B cell (primary cell): ENCODE measurements around the gene CD101. TPM values are rescaled to one million over a fixed set of nuclear protein-coding genes. Genes with fewer than 3 reads are reported as not detected.

Experiments used
- ATAC-seq: fragments of 200-7000 bp; cut with Tn5 transposase; one replicate; pipeline ENCODE4 v1.10.0; 2021; ENCODE audit warnings: low read depth, mild to moderate bottlenecking, moderate number of reproducible peaks, moderate library complexity
- CTCF ChIA-PET: fragments of 350-600 bp; sonication (Branson Sonifier 250); formaldehyde crosslinking; loops from one replicate; lab custom pipeline; 2021; ENCODE audit warnings: antibody characterized with exemption, inconsistent platforms; lab: Charles Lee
- POLR2A ChIA-PET: fragments of 350-600 bp; sonication (Branson Sonifier 250); formaldehyde crosslinking; loops from one replicate; lab custom pipeline; 2021; ENCODE audit warnings: antibody characterized with exemption; lab: Charles Lee
- DNase-seq: peaks from one replicate; pipeline ENCODE4 v3.0.0; 2013
- H2AFZ ChIP-seq: 2 replicates; pipeline ENCODE4 v1.6.1; 2012; ENCODE audit warnings: mild to moderate bottlenecking, low read depth, low read length; ENCODE audit not compliant: insufficient read depth, poor library complexity, severe bottlenecking
- H3K27ac ChIP-seq, 2 donors: 1 replicate in 1 of 2; 2 replicates in 1 of 2; pipeline ENCODE4 v1.5.1; 2012 to 2013; ENCODE audit warnings: low read length in 2 of 2, mild to moderate bottlenecking in 2 of 2, moderate library complexity in 1 of 2
- H3K27me3 ChIP-seq, 4 experiments: fragments of 200-600 bp in 1 of 4; sonication (generic) in 1 of 4; replicated peaks in 1 of 4; 1 replicate in 2 of 4; 2 replicates in 2 of 4; pipeline versions ENCODE4 v1.6.1 to v1.7.0; 2013 to 2016; ENCODE audit warnings: low read length in 3 of 4, mild to moderate bottlenecking in 2 of 4, mixed read lengths in 1 of 4, moderate library complexity in 1 of 4; ENCODE audit not compliant: insufficient read depth in 4 of 4, control insufficient read depth in 3 of 4; ENCODE audit errors: control extremely low read depth in 1 of 4
- H3K36me3 ChIP-seq, 2 experiments: replicated peaks in 1 of 2; 1 replicate in 1 of 2; 2 replicates in 1 of 2; pipeline versions ENCODE4 v1.6.1 to v1.7.1; 2013; ENCODE audit warnings: low read length in 1 of 2; ENCODE audit not compliant: insufficient read depth in 2 of 2, control insufficient read depth in 1 of 2; ENCODE audit errors: control extremely low read depth in 1 of 2, extremely low read depth in 1 of 2
- H3K4me1 ChIP-seq, 2 donors: fragments of 200-600 bp in 1 of 2; sonication (generic) in 1 of 2; 1 replicate in 1 of 2; 2 replicates in 1 of 2; pipeline versions ENCODE4 v1.5.1 to v1.6.1; 2013 to 2017; ENCODE audit warnings: low read length in 2 of 2; ENCODE audit not compliant: control insufficient read depth in 2 of 2, insufficient read depth in 2 of 2
- H3K4me2 ChIP-seq: replicated peaks from 2 replicates; pipeline ENCODE3; 2012; ENCODE audit warnings: mild to moderate bottlenecking, low read depth, low read length; ENCODE audit not compliant: poor library complexity, severe bottlenecking
- H3K4me3 ChIP-seq, 5 experiments: fragments of 200-600 bp in 1 of 5; sonication (generic) in 1 of 5; 1 replicate in 3 of 5; 2 replicates in 2 of 5; pipeline versions ENCODE4 v1.5.1 to v1.7.0; 2011 to 2016; ENCODE audit warnings: low read length in 4 of 5, mild to moderate bottlenecking in 4 of 5, low read depth in 2 of 5, control low read depth in 1 of 5, moderate library complexity in 1 of 5; ENCODE audit not compliant: insufficient read depth in 1 of 5; ENCODE audit errors: control extremely low read depth in 1 of 5, extremely low read depth in 1 of 5
- H3K79me2 ChIP-seq: fragments of 200-600 bp; sonication (generic); one replicate; pipeline ENCODE4 v1.6.0; 2016; ENCODE audit warnings: low read length; ENCODE audit not compliant: control insufficient read depth, insufficient read depth
- H3K9ac ChIP-seq: fragments of 200-600 bp; sonication (generic); 2 replicates; pipeline ENCODE4 v1.6.1; 2017; ENCODE audit warnings: mild to moderate bottlenecking, low read length, moderate library complexity
- H3K9me3 ChIP-seq, 3 donors: one replicate each; pipeline versions ENCODE4 v1.6.1 to v1.7.1; 2013; ENCODE audit warnings: low read length in 2 of 3; ENCODE audit not compliant: control insufficient read depth in 2 of 3, insufficient read depth in 1 of 3; ENCODE audit errors: control extremely low read depth in 1 of 3
- H4K20me1 ChIP-seq: 2 replicates; pipeline ENCODE4 v1.6.0; 2012; ENCODE audit warnings: mild to moderate bottlenecking, low read length; ENCODE audit not compliant: insufficient read depth, control insufficient read depth, poor library complexity, severe bottlenecking
- H3K27ac Mint-ChIP-seq: one replicate; pipeline ENCODE4 v1.8.0; 2021; ENCODE audit warnings: mixed read lengths
- H3K27me3 Mint-ChIP-seq: one replicate; pipeline ENCODE4 v1.8.0; 2021; ENCODE audit warnings: mixed read lengths
- H3K4me1 Mint-ChIP-seq: one replicate; pipeline ENCODE4 v1.8.0; 2021; ENCODE audit warnings: mixed read lengths
- H3K4me3 Mint-ChIP-seq: one replicate; pipeline ENCODE4 v1.8.0; 2021; ENCODE audit warnings: mixed read lengths
- H3K9me3 Mint-ChIP-seq: one replicate; pipeline ENCODE4 v1.8.0; 2022; ENCODE audit warnings: mixed read lengths; ENCODE audit not compliant: insufficient read depth
- CTCF ChIP-seq: fragments of 200-600 bp; IDR thresholded peaks from one replicate; pipeline ENCODE4 v1.8.0; 2022; ENCODE audit warnings: antibody characterized with exemption, mild to moderate bottlenecking
- EZH2 ChIP-seq: IDR thresholded peaks from 2 replicates; pipeline ENCODE4 v1.6.1; 2012; ENCODE audit warnings: borderline replicate concordance, low read depth, mild to moderate bottlenecking, moderate library complexity, low read length; ENCODE audit not compliant: insufficient read depth, poor library complexity, severe bottlenecking
- WGBS: methylation state at CpG from one replicate; pipeline ENCODE4 v1.1.5; 2013; ENCODE audit warnings: missing lambda C conversion rate; ENCODE audit not compliant: insufficient coverage; 5-methylcytosine and 5-hydroxymethylcytosine counted together
- intact Hi-C: fragments of 100-400 bp; cut with micrococcal nuclease; formaldehyde crosslinking; loops from one replicate; pipeline ENCODE4 v1.10.0; 2022
- polyA plus RNA-seq: library from polyadenylated mRNA; depleted of rRNA; stranded (reverse); fragments of >200 nt; gene quantifications from 2 replicates; pipeline ENCODE4 v1.2.3, GENCODE V29; 2012
- total RNA-seq, 2 donors: library from RNA; stranded (reverse); fragments of 120-200 nt in 1 of 2; gene quantifications; 1 replicate in 1 of 2; 2 replicates in 1 of 2; pipeline versions ENCODE4 v1.2.3 to v1.2.4, GENCODE V29; 2013 to 2022

The CD101 gene
- total and polyA plus RNA-seq, 2 donors (not counting 1 experiment from before 2014, with no cell fraction given), result 0.19 TPM; not detected in 1

- no peak for TF ChIP-seq CTCF
- no peak for TF ChIP-seq EZH2
- peaks cover 5% of the 10 kb centered on the region for H3K27me3 Mint-ChIP-seq
- intact Hi-C loops, result no loop called here
- no peaks in the 10 kb centered on the region for H4K20me1 ChIP-seq
- no peak overlapping the region for H3K27ac ChIP-seq
- WGBS, result no CpG with 5 or more reads among the region's 2 CpGs
- H3K79me2 ChIP-seq, result no peaks in the 10 kb centered on the region
- no peaks in the 10 kb centered on the region for H3K36me3 ChIP-seq
- H3K4me1 Mint-ChIP-seq, result no peaks in the 10 kb centered on the region
- H3K4me2 ChIP-seq, result no peak overlapping the region
- no peaks in the 10 kb centered on the region for H3K9me3 ChIP-seq
- ChIA-PET CTCF (no interaction called here), POLR2A (no interaction called here)
- no peak overlapping the region for H3K9ac ChIP-seq
- ATAC-seq (no peak), DNase-seq (no peak)
- no peaks in the 10 kb centered on the region for H3K4me1 ChIP-seq
- H3K27ac Mint-ChIP-seq, result no peak overlapping the region
- no peaks in the 10 kb centered on the region for H3K9me3 Mint-ChIP-seq
- H3K4me3 ChIP-seq, result no peak overlapping the region
- no peak overlapping the region for H3K4me3 Mint-ChIP-seq
- H2AFZ ChIP-seq, result no peak overlapping the region
- H3K27me3 ChIP-seq, result no peaks in the 10 kb centered on the region
Observed at GRCh38 chr1:116994411-116994810, 7.1 kb upstream of the CD101 start.

DNA sequence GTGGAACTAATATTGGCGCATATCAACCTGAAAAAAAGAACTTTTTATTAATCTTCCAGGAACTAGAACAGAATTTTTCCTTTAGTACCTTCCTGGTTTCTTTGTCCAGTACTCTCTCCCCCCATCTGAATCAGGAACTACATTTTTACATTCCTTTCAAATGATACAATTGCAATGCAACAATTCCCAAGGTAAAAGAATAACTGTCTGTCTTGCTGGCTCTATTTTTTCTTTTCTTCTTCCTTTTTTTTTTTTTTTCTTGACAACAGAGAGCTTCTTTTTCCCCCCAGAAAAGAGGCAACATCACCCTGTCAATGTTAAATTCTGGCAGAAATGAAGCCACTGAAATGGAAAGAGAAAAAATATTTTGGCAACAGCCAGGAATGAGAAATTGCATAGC, 4.5 kb upstream of the CD101 start:
- Mint-ChIP-seq H3K27ac (no peak overlapping the region), H3K9me3 (no peaks in the 10 kb centered on the region), H3K4me3 (no peak overlapping the region), H3K27me3 (no peaks in the 10 kb centered on the region), H3K4me1 (peaks cover 16% of the 10 kb centered on the region)
- Histone ChIP-seq H3K9me3 (no peaks in the 10 kb centered on the region), H2AFZ (no peak overlapping the region), H3K4me3 (no peak overlapping the region), H3K4me2 (no peak overlapping the region), H3K27ac (no peak overlapping the region), H3K79me2 (no peaks in the 10 kb centered on the region), H3K9ac (no peak overlapping the region), H3K4me1 (peaks cover 0 to 10% of the 10 kb centered on the region in 2 donors), H3K36me3 (no peaks in the 10 kb centered on the region), H4K20me1 (no peaks in the 10 kb centered on the region), H3K27me3 (no peaks in the 10 kb centered on the region)
- ChIA-PET POLR2A (no interaction called here), CTCF (no interaction called here)
- intact Hi-C loops, result no loop called here
- no peak for TF ChIP-seq EZH2
- no peak for TF ChIP-seq CTCF
- DNase-seq (no peak), ATAC-seq (no peak)
- WGBS, result no CpG with 5 or more reads among the region's 1 CpG
